GM04504 (cell line): Measurements from ENCODE around the gene STXBP5L.
"Not testable (repeated sequence)": the region's sequence is repeated elsewhere in the genome, so short reads cannot be mapped to it uniquely, and the experiment has no call there.

Experiments
- DNase-seq: peaks from one replicate; pipeline ENCODE4 v3.0.0-alpha.2; 2012; ENCODE audit warnings: low read depth

Gene STXBP5L

DNA sequence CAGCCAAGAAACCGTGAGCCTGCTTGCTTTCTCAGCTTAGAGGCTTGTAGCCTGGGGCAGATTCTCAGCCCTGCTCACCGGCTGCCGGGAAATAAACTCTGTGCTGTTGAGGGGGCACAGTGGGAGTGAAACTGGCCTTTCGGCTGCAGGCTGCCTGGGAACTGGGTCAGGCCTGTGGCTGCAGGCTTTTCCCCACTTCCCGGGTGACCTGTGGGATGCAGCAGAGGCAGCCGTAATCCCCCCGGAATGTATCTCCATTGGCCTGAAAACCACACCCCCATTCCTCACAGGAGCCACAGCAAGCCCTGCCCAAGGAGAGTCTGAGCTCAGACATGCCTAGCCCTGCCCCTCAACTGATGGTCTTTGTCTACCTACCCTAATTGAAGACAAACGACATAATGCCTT lies 110.9 kb downstream of the STXBP5L start:
- DNase-seq, result no peak

DNA sequence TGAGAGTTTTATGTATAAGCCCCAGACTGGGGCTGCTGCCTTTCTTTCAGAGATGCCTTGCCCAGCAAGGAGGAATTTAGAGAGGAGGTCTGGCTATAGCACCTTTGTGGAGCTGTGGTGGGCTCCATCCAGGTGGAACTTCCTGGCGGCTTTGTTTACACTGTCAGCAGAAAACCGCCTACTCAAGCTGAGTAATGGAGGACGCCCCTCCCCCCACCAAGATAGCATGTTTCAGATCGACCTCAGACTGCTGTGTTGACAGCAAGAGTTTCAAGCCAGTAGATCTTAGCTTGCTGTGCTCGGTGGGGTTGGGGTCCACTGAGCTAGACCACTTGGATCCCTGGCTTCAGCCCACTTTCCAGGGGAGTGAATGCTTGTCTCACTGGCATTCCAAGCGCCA lies 155.6 kb downstream of the STXBP5L start:
- DNase-seq, result no peak

DNA sequence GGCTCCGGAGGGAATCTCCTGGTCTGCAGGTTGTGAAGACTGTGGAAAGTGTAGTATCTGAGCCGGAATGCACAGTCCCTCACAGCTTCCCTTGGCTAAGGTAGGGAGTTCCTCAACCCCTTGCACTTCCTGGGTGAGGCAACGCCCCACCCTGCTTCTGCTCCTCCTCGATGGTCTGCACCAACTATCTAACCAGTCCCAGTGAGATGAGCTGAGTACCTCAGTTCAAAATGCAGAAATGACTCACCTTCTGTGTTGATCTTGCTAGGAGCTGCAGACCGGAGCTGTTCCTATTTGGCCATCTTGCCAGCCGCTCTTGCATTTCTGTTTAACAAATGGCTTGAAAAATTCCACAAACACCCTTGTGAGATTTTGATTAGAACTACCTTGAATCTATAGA lies 156.1 kb downstream of the STXBP5L start:
- no peak for DNase-seq

DNA sequence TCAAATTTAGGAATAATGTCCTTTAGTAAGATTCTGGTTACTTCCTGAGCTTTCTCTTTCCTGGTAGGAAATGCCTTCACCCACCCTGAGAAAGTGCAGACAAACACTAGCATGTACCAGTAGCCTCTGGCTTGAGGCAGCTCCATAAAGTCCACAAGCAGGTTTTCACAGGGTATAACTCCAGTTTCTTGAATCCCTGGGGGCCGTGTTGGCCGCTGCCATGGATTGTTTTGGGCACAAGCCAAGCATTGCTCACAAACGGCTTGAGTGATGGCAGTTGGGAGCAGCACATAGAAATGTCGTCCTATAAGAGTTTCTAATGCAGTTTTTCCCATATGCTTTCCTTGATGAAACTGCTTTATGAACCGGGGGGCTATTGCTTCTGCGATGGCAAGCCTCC lies 164.1 kb downstream of the STXBP5L start:
- no peak for DNase-seq

DNA sequence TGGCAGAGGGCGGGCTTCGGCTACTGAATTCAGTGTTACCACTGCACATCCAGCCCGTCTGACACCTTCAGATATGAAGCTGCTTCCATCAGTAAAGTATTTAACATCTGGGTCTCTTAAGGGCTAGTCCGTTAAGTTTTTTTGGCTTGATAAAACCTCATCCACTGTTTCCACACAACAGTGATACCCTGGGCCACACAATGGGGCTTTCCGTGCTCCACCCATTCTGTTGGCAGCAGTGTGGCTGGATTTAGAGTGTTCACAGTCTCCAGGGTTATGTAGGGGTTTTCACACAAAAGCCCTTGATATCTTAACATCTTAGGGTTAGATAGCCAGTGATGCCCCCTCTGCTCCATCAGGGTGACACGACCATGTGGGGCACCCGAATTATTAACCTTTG lies 165.0 kb downstream of the STXBP5L start:
- DNase-seq, result no peak

DNA sequence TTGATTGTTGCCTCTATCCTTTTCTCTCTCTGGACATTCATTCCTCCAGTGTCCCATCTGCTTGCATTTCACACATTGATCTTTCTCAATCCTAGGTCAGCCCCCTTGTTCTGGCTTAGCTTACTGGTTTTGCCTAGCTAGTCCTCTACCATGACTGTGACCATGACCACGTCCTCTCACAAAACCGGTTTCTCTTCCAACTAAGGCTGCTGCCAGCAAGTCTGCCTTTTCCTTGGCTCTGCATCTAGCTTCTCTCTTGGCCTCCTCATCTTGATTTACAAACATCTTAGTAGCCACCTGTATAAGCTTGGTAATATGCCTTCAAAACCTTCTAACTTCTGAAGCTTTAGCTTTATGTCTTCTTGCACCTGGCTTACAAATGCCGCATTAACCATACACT lies 167.2 kb downstream of the STXBP5L start:
- DNase-seq, result no peak

DNA sequence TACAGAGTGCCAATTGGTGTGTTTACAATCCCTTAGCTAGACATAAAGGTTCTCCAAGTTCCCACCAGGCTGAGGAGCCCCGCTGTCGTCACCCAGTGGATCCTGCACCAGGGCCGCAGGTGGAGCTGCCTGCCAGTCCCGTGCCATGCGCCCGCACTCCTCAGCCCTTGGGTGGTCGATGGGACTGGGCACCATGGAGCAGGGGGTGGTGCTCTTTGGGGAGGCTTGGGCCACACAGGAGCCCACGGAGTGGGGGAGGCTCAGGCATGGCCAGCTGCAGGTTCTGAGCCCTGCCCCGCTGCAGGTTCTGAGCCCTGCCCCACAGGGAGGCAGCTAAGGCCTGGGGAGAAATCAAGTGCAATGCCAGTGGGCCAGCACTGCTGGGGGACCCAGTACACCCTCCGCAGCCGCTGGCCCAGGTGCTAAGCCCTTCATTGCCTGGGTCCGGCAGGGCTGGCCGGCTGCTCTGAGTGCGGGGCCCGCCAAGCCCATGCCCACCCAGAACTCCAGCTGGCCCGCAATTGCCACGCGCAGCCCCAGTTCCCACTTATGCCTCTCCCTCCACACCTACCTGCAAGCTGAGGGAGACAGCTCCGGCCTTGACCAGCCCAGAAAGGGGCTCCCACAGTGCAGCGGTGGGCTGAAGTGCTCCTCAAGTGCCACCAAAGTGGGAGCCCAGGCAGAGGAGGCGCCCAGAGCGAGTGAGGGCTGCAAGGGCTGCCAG lies 170.5 kb downstream of the STXBP5L start:
- DNase-seq, result not testable (repeated sequence)

DNA sequence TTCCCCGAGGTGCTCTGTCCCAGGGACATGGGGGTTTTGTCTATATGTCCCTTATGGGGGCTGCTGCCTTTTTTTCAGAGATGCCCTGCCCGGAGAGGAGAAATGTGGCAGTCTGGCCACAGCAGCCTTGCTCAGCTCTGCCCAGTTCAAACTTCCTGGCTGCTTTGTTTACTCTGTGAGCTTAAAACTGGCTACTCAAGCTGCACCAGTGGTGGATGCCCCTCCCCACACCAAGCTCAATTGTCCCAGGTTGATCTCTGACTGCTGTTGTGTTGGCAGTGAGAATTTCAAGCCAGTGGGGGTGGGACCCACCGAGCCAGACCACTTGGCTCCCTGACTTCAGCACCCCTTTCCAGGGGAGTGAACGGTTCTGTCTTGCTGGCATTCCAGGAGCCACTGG lies 188.9 kb downstream of the STXBP5L start:
- no peak for DNase-seq

DNA sequence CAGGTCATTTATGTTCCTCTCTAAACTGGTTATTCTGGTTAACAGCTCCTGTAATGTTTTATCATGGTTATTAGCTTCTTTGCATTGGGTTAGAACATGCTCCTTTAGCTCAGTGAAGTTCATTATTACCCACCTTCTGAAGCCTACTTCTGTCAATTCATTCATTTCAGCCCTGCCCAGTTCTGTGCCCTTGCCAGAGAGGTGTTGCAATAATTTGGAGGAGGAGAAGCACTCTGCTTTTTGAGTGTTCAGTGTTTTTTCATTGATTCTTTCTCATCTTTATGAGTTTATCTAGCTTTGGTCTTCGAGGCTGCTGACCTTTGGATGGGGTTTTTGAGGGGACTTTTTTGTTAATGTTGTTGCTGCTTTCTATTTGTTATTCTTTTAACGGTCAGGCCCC lies 203.1 kb downstream of the STXBP5L start:
- not testable (repeated sequence) for DNase-seq

DNA sequence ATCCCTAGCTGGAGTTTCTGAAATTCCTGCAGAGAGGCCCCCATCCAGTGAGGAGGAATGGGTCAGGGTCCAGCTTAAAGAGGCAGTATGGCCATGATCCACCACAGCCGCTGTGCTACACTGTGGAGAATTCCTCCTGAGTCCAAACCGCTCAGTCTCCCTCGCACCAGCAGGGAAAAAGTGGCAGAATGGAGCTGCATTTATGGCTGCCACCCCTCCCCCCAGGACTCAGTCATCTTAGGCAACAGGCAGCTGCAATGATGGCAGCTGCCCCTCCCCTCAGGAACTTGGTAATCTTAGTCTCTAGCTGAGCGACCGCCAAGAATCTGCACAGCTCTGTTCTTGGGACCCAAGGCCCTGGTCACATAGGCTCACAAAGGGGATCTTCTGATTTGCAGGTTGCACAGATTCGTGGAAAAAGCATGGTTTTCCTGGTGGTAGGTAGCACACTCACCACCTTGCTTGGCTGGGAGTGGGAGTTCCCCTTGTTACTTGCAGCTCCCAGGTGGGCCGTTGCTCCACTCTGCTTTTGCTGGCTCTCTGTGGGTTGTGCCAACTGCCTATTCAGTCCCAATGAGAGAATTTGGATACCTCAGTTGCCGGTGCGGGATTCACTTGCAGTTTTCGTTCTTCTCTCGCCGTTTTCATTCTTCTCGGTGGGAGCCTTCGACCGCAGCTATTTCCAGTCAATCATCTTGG lies 204.1 kb downstream of the STXBP5L start:
- no peak for DNase-seq

DNA sequence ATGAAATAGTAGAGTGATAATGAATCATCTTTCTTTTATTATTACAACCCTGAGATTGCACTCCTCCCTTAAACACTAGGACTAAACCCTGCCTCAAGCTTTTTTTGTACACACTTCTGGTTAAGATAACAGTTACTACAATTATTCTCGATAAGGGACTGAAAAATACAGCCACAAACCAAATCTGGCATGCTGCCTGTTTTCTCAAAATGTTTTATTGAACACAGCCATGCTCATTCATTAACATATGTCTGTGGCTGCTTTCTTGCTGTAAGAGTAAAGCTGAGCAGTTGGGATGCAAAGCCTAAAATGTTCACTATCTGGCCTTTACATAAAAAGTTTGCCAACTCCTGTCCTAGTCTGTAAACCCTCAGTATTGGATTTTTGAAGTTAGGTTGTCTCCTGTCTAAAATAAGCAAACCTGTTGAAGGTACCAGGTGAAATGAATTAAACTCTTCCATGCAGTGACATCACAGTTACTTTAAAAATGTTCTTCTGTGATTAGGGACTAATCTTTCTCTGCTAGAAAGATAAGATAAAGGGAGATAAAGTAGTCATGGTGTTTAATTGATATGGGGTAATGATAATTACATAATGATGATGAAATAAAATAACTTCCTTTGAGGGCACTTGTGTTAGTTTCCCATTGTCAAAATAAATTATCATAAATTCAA lies 218.2 kb downstream of the STXBP5L start:
- DNase-seq, result no peak

DNA sequence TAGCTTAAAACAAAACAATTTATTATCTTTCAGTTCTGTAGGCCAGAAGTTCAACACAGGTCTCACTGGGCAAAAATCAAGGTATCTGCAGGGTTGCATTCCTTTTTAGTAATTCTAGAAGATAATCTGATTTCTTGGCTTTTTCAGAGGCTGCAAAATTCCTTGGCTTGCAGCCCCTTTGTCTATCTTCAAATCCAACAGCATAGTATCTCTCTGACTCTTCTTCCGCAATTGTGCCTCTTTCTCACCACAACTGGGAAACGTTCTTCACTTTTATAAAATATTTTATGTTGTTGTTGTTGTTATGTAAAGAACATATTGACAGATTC lies 218.7 kb downstream of the STXBP5L start:
- no peak for DNase-seq

DNA sequence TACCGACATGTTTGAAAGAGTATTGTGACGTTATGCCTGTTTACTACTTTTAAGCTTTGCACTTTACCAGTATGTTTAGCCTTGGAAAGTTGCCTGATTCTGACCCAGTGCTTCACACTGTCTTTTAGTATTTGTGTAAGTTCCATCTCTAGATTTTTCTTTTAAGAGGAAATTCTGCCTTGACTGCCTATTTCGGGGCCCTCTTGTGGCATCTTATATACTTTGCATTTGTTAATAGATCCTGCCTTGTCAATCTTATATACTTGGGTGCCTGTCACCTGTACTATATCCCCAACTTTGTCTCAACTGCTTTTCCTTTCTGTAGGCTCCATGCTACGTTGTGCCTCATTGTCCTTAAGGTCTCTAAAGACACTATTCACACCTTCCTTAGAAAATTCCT lies 244.6 kb downstream of the STXBP5L start:
- no peak for DNase-seq

DNA sequence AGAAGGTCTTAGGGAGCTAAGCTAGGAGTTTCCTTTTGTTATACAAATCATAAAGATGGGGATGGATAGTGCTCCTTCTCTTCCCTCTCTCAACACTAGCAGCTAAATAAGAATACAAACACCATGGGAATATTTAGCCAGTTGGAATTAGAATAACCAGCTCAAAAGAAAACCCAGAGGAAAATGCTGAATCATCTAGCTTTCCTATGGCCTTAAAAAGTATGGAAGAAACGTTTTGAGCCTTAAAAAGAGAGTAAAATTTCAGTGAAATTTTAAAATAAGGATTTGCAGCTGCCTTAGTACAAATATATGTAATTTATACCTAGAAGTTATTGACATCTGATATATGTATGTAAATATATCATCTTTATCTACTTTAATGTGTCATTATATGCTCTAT lies 245.8 kb downstream of the STXBP5L start:
- no peak for DNase-seq

DNA sequence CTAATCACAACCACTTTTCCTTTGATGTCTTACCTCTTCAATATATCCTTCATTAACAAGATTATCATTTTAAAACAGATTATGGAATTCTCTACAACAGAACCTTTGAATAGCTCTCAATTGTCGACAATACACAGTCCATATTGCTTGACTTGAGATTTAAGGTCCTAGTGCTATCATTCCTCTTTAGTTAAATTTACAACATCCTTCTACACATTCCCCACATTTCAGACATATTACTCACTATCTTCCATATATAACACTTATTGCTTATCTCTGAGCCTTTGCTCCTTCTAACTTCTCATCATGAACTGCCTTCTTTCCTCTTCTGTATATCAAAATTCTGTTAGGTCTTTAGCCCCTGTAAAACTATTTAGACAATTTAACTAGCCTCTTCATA lies 247.0 kb downstream of the STXBP5L start:
- no peak for DNase-seq

DNA sequence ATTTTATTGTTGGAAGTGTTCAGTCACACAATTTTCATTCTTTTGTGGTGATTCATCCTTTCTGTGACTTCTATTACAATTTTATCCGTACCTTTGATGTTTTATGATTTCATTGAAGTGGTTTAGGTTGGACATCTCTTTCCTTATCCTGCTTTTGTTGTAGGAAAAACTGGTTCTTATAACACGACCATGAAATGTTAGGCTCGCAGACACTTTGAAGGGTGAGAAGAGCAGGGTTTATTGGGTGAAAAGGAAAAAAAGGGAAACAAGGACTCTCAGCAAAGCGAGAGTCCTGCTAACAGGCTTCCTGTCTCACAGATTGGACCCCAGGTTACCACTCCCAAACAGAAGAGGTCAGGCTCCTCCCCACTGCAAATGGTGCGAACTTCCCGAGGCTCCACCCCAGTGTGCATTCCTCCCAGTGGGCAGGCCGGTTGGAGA lies 257.4 kb downstream of the STXBP5L start:
- DNase-seq, result no peak

DNA sequence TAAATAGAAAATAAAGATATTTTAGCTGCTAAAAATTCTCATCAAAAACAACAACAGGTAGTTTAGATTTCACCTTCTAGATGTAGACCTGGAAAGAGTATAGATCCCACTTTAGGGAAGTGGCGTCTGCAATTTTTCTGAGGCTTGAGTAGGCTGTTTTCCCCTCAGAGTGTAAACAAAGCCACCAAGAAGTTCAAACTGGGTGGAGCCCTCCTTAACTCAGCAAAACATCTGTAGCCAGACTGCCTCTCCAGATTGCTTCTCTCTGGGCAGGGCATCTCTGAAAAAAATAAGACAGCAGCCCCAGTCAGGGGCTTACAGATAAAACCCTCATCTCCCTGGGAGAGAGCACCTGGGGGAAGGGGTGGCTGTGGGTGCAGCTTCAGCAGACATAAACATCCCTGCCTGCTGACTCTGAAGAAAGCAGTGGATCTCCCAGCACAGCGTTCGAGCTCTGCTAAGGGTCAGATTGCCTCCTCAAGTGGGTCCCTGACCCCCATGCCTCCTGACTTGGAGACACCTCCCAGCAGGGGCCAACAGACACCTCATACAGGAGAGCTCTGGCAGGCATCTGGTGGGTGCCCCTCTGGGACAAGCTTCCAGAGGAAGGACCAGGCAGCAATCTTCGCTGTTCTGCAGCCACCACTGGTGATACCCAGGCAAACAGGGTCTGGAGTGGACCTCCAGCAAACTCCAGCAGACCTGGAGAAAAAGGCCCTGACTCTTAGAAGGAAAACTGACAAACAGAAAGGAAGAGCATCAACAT lies 259.6 kb downstream of the STXBP5L start:
- DNase-seq, result no peak

DNA sequence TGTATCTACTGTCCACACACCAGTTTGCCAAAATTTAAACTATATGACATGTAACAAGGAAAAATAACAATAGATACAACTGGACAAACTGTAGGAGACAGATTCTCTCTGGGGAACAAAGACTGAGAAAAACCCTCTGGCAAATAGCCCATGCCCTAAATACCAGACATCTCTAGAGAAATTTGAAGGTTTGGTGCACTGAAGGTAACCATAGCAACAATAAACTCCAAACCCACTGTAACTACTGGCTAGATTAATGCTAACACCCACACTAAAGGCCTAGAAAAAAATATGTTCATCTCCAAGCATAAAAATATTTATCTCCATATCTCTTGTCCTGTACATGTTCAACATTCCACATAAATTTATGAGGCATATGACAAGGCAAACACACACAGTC lies 267.1 kb downstream of the STXBP5L start:
- DNase-seq, result no peak

DNA sequence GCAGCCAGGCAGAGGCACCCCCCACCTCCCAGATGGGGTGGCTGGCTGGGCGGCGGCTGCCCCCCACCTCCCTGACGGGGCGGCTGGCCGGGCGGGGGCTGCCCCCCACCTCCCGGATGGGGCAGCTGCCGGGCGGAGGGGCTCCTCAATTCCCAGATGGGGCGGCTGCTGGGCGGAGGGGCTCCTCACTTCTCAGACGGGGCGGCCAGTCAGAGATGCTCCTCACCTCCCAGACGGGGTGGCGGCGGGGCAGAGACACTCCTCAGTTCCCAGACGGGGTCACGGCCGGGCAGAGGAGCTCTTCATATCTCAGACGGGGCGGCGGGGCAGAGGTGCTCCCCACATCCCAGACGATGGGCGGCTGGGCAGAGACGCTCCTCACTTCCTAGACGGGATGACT lies 282.6 kb downstream of the STXBP5L start:
- DNase-seq, result not testable (repeated sequence)

DNA sequence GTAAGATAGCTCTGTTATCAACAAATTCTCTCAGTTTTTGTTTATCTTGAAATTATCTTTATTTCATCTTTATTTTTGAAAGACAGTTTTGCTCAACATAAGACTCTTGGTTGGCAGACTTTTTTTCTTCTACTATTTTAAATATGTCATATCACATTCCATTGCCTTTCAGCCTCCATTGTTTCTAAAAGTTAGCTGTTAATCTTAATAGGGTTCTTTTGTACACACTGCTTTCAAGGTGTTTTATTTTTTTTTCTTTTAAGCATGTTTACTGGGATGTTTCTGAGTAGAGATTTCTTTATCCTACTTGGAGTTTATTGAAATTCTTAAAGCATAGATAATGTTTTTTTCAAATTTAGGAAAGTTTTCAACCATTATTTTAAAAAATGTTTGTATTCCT lies 294.6 kb downstream of the STXBP5L start:
- no peak for DNase-seq

DNA sequence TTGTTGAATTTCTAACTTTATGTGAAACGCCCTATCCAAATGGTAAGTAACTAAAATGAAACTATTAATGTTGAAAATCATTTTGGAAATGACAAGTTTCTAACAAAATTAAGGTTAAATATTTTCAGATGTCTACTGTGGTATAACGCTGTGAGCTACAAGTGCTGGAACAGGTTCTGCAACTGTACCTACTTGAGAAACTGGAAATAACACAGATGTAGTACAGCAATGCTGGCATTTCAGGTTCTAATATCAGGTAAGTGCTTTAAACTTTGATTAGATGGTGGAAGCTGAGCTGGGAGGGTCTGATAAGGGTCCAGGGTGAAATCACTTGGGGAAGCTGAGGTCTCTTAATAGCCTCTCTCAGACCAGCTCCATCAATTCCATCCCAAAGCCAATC lies 315.1 kb downstream of the STXBP5L start:
- DNase-seq, result no peak

DNA sequence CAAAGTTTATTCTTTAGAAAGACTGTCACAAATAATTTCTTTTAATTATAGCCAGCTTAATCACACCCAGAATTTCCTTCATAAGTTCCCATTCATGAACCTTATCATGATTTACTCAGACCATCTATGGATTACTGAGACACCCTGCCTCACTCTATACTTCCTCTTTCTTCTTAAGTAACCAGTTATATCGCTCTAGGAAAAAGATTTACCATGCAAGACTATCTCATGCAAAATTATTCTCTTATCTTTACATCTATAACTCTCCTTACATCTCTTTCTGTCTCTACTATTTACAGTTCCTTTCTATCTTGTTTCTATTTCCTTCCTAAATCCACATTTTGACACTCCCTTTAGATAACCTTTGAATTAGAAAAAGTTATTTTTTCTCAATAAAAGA lies 321.0 kb downstream of the STXBP5L start:
- no peak for DNase-seq

DNA sequence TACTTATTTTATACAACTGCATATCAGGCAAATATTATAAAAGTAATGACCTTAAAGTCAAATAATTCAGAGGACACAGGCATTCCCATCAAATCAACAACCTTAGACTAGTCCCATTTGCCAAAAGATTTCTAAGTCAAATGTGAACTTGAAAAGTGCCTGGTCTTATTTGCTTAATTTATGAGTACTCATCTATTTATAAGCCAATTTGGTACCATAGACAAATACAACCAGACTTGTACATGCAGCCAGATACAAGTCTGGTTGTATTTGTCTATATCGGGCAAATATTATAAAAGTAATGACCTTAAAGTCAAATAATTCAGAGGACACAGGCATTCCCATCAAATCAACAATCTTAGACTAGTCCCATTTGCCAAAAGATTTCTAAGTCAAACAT lies 322.2 kb downstream of the STXBP5L start:
- not testable (repeated sequence) for DNase-seq
